DMS 273 (cell line): ENCODE results near the gene YTHDC1.
"Not testable (repeated sequence)": the region's sequence is repeated elsewhere in the genome, so short reads cannot be mapped to it uniquely, and the experiment has no call there.

Experiments
- DNase-seq: peaks from one replicate; lab custom pipeline; 2025; ENCODE audit not compliant: unreplicated experiment; lab: John Stamatoyannopoulos, UW

The YTHDC1 gene

DNA sequence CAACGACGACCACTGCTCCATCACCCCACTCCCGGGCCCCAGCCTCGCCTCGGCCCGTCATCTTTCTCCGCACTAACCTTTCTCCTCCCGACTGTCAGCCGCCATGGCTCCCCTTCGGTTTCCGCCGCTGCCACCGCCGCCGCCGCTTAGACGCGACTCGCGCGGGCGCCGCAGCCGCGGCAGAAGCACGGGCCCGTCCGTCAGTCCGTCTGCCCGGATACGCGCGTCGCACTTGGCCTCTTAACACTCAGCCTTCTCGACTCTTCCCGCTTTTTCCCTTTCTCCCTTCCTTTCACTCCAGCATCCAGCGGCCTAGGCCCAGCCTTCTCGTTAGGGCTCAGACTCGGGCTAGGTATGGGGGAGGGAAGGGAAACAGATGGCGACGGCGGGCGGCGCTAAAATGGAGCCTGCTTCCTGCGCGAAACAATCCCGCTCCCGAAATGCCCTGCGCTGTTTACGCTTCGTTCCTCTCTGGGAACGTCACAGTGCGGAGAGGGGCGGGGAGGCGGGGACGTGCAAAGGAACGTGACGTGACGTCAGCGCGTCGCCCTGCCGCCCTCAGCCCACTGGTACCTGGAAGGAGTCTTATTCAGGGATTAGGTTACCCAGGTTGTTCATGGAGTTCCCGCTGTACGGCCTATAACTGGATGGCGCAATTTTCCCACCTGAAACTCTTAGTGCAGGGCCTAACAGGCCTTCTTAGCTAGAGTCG is at the start of gene YTHDC1:
TSS of gene YTHDC1 (minus strand) at position 442 of the 712 bp plus-strand sequence. CDS start at position 105, 337 bp downstream.
- DNase-seq: peak; percentile 96

DNA sequence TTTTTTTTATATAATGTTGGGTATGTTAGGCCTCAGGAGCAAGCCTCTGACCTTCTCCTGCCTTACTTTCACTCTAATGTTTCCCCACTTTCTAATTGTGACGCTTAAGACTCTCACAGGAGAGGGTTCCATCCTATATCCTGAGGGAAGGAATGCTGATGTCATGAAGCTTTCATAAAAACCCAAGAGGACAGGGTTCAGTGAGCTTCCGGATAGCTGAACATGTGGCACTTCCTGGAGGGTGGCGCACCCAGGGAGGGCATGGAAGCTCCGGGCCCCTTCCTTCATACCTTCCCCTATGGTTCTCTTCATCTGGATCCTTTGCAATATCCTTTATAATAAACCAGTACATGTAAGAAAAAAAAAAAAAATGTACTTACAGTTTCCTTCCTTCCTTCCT is 49.4 kb upstream of the YTHDC1 start:
- no peak for DNase-seq

DNA sequence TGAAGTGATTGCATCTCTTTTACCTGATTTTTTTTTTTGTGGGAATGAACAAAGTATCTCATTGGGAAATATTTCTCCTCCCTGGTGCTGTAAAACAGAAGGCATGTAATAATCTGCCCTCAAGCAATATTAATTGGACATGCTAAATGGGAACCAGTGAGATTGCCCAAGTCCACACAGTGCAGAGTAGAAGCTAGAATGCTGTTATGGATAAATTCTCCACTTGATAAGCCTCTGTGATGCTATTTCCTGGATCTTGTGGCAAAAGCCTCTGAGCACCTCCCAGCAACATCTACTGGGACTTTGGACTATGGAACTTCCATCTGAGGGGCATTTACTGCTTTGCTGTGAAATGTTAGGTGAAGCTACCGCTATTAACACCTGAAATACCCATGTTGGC is 46.9 kb upstream of the YTHDC1 start:
- DNase-seq: no peak

DNA sequence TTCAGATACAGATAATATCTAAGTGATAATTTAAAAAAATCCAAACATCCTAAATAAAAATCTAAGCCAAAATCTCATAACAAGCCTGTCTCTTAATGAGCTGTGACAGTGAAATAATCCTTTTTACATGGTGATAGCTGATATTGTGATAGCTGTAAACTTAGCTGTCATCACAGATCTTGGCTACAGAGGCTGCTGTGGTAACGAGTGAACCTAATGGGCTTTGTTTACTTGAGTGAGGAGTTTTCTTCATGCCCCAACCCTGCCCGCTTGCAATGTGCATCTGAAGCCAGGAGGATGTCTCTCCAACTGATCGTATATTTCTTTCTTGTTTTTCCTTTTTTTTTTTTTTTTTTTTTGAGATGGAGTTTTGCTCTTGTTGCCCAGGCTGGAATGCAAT is 41.5 kb upstream of the YTHDC1 start:
- DNase-seq: no peak

DNA sequence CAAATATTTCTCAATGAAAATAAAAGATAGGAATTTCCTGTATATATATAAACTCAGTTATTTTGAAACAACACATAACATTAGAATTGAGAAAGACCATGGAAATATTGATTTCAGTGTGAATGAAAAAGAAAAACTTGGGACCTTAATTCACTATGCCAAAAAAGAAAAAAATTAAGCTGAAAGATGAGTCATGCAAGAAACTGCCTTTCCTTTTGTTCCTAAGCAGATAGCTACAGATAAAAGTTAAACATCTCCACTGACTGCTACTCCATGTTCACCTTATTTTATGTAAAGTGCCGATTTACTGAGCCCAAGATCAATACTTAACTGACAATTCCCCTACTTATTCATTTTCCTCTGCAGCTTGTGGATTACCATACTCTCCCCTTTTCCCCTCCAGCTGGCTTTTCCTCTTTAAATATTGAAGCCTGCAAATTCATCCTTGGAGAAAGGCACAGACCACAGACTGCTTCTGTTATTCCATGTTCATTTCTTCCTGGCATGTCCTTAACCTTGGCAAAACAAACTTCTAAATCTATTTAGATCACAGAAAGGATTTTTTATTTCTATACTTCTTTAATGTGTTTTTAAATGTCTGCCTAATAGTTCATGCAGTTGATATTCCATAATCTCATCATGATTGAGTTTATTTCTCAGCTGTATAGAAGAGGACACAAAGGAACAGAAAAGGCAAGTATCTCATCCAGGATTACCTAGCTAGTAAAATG is 40.5 kb upstream of the YTHDC1 start:
- DNase-seq: no peak

DNA sequence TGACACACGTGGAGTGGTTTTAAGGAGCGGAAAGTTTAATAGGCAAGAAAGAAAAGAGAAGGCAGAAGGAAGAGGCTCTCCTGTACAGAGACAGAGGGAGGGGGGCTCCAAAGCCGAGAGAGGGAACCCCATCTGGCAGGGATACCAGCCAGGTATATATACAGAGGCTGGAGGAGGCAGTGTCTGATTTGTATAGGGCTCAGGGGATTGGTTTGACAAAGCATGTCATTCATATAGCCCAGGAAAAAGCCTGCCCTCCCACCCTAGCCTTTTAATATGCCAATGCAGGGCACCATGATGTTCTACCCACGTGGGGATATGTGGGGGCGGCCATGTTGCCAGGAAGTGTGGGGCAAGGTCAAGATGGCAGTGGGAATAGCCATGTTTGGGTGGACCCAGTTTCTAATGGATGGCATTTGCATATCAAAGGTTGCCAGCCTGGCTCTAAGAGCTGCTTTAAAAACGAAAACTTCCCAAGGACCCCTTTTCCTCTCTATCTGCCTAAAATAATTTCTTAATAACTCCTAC is 39.6 kb upstream of the YTHDC1 start:
- not testable (repeated sequence) for DNase-seq

DNA sequence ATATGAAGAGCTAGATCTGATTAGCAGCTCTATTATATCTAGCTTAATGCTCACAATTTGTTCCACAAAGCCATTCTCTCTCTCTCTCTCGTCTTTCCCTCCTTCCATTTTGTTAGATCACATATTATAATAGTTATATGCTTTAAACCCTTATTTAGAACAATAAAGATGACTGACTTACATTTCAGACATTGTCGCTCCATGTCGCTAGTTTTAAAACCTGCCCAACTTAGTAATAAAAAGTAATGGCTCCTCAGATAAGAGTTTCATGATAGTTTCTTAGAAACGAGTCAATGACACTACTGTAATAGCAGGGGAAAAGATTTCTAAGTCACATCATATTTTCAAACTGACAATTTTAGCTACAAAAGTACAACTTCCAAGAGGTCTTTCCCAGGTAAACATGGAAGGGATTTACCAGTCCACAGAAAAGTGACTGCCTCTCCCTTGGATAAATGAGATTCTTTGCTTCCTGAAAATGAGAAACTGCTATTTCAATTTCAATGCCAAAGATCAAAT is 38.5 kb upstream of the YTHDC1 start:
- no peak for DNase-seq

DNA sequence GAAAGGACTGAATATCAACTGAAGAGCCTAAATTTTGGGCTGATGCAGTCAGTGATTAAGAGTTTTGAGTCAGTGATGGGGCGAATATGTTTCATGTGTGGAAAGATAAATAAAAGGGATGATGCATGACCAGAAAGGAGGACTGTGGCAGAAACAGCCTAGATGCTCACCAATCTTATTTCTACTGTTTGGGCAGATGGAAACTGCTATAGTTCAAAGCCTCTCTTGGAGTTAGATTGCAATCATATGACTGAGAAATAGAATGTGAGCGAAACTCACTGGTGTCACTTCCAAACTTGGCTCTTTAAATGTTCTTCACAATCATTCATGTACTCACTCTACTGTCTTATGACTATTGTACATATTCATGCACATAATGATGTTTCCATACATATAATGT is 35.4 kb upstream of the YTHDC1 start:
- no peak for DNase-seq

DNA sequence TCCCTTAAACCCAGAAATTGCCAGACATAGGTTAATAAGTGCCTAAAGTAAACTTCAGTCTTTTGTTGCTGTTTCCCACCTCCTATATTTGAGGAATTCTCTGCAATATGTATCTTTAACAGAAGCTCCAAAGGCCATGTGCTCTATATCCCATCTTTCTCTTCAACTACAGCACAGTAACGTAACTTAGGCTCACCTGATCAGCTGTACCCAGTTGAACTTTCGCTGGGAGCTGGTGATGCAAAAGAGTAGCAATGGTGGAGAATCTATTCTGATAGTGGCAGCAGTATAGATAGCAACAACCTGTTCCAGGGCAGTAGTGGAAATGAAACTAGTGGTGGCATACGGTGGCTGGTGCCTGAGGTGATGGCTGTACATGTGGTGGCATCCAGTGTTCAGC is 33.2 kb upstream of the YTHDC1 start:
- DNase-seq: no peak

DNA sequence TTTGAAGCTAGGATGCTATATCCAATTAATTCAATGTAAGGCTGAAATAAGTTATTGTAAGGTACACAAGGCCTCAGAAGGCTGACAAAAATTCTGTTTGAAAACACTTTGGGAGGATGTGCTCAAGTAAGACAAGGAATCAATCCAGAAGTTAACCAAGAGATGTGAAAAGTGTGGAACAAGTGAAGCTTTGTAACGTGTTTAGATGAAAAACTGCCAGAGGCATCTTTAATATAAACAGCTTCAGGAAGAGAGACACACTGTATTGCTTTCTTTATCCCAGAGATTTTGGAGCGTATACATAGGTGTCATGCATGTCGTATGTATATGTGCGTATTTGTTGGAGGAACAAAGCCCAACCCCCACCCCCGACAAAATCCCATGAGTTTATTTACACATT is 28.3 kb upstream of the YTHDC1 start:
- no peak for DNase-seq

DNA sequence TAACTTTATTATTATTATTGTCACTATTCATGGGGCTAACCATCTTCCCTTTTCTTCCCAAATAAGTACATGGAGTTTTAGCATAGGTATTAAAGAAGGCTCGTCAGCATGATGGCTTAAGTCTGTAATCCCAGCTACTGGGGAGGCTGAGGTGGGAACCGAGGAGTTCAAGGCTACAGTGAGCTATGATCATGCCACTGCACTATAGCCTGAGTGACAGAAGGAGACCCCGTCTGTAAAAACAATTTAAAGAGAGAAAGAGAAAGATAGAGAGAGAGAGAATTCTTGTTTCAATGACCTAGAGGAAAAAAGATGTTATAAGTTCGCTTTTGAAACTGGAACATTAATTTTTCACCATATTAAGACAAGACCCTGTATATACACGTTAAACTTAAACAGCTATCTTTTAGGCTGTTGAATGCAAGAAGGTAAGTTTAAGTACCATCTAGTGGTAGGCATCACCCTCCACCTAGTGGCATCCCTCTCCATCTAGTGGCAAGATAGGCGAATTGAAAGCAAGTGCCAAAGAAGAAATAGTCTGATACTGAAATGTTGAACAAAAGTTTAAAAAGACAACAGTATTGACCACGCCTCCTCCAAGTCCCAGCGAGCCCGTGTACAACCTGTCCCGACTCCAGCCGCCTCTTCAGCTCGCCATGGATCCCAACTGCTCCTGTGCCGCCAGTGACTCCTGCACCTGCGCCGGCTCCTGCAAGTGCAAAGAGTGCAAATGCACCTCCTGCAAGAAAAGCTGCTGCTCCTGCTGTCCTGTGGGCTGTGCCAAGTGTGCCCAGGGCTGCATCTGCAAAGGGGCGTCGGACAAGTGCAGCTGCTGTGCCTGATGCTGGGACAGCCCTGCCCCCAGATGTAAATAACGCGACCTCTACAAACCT is 26.0 kb upstream of the YTHDC1 start:
- DNase-seq: peak; percentile 66

DNA sequence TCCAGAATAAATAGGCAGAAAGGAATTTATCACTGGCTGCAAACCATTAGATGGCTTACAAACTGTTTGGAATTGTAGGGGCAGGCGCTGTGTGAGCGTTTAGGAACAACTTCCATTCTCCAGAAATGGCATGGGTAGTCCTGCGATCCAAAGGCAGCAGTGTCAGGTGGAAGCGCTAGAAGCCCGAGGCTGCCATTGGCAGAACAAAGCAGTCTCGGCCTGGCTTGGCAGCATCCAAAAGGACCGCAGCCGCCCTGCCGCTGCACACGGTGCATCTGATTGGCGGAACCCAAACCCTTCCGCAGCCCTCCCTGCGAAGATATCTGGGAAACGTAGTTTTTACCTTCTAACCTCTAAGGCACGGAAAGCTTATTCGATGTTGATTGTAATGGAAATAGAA is 23.6 kb upstream of the YTHDC1 start:
- no peak for DNase-seq

DNA sequence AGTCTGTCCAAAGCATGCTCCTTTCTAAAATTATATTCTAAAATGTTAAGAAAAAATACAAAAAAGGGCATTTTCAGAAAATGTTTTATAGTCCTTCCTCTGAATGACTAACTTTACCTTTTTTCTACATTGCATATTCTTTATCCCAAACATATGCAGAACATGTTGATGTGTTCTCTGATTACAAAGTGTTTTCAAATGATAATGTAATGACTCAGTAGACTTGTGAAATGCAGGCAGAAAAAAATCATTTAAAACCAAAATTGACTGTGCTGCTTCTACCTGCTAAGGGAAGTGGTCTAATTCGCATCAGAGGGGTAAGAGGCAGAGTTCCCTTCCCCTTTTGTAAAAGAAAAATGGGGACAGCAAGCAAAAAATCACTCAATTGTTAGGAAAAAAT is 22.7 kb upstream of the YTHDC1 start:
- no peak for DNase-seq

DNA sequence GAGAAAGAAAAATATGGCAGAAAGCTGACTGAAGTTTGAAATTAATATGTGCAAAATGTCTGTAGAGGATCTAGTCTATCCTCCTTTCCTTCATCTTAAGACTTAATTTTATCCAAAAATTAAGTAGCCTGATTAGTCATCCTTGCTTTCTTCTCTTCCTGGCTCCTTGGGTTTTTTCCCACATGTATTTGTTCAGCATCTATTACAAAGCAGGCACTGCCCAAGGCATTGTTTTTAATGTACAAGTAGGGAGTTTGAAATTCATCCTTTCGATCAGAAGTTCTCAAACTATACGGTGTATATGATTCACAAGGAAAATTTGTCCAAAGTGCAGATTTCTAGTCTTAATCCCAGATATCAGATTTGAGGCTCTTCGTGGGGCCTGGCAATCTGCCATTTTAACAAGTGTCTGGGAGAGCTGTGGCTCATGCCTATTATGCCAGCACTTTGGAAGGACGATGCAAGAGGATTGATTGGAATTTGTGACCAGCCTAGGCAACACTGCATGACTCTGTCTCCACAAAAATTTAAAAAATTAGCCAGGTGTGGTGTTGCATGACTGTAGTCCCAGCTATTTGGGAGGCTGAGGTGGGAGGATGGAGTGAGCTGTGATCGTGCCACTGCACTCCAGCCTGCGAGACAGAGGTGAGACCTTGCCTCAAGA is 19.4 kb upstream of the YTHDC1 start:
- no peak for DNase-seq

DNA sequence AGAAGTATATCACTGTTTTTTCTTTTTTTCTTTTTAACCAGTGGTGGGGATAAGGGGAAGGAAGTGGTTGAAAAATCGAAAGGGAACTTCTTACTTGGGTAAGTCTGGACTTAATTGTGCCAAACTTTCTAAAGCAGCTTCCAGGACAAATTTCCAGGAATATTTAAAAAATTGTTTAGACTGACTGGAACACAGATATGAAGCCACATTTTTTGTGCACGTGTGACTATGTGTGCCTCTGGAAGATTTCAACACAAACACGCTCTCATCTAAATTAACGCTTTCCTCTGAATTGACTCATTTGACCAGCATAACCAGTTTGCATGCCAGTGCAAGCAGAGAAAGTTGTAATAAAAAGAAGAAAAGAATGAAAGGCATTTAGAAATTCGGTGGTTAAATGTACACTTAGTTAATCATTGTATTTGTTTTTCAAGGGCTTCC is 18.8 kb upstream of the YTHDC1 start:
- no peak for DNase-seq

DNA sequence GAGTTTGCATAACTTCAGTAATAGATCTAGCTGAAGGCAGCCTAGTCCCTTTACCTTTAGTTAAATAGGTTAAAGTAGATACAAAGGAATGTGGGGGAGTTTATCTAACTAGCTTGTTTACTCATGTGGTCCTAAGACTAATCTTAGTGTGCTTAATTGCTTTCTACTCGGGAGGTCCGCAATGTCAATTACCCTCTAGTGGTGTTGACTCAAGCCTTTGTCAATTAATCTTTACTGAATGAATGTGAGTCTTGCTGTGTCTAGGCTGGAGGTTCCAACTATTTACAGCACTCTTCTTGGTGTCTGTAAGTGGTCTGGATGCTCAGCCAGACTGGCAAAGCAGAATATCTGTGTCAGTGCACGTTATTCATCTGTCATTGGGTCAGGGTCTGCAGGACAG is 17.9 kb upstream of the YTHDC1 start:
- no peak for DNase-seq

DNA sequence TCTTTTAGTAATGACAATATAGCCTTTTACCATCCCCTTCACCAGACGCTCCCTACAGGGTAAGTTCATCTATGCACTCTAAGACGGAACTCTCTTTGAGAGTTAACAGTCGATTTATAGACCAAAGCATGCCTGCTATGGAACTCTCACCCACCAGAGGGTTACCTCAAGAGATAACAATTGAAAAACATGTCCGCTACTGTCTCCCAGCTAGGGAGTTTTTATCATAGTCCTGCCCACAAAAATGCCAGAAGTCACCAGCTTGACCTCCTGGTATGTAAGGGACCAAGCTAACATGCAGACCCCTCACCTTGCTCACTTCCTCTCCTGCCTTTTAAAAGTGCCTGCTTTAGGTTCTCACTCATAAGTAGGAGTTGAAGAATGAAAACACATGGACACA is 16.7 kb upstream of the YTHDC1 start:
- no peak for DNase-seq

DNA sequence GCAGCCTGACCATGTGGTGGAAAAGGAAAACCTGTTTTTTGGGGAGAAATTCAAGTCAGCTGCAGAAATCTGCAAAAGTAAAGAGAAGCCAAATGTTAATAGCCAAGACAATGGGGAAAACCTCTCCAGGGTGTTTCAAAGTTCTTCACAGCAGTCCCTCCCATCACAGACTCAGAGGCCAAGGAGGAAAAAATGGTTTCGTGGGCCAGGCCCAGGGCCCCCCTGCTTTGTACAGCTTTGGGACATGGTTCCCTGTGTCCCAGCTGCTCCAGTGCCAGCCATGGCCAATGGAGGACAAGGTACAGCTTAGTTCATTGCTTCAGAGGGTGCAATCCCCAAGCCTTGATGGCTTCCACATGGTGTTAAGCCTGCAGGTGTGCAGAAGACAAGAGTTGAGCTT is 15.2 kb upstream of the YTHDC1 start:
- DNase-seq: no peak

DNA sequence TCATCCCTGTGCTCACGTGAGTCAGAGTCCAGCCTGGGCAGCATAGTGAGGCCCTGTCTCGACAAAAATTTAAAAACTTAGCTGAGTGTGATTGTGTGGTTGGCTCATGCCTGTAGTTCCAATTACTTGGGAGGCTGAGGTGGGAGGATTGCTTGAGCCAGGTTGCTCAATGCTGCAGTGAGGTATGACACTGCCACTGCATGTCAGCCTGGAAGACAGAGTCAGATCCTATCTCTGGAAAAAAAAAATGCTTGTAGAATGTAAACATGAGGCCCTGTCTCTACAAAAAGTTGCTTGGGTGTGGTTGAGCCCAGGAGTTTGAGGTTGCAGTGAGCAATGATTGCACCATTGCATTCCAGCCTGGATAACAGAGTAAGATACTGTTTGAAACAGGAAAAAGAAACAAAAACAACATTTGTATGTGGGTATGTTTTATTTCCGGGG is 11.3 kb upstream of the YTHDC1 start:
- no peak for DNase-seq

DNA sequence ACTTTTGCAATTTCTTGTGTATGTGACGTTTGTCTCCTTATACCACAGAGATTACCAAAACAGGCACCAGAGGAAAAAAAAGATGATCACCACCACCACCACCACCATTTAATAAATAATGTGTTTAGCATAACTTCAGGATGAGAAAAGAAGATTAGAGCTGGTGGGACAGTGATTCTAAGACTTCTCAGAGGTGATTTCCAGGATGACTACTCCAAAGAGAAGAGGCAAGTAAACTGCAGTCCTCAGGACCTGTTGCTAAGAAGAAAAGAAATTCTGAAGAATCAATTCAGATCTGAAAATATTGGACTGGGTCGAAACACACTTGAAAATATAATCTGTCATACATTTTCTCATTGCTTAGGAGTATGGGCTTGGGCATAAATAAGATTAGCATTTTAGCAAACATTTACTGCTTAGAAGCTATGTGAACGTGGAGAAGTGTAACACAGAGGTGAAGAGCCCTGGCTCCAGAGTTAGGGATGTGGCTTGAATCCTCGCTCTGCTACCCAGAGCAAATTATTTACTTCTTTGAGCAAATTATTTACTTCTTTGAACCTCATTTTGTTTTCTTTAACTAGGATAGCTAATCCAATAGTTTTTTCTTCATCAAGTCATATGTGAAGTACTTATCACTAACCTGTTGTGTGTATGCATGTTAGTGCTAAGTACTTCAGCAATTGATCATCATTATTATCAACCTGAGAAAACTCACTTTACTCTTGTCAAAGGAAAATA is 10.5 kb upstream of the YTHDC1 start:
- DNase-seq: no peak
